Transverse colon (tissue), 4 donors: ENCODE measurements around the gene PDE6G.

ENCODE experiments used
- CTCF ChIP-seq, 5 experiments: fragments of 200-600 bp in 3 of 5; fragments of 450-650 bp in 2 of 5; sonication (generic) in 3 of 5; IDR thresholded peaks; 1 replicate in 2 of 5; 2 replicates in 3 of 5; pipeline ENCODE4 v1.5.1; 2016 to 2017; ENCODE audit warnings: antibody characterized with exemption in 5 of 5, inconsistent platforms in 3 of 5, mild to moderate bottlenecking in 2 of 5, moderate library complexity in 1 of 5
- POLR2A ChIP-seq: fragments of 450-650 bp; IDR thresholded peaks from one replicate; pipeline ENCODE4 v1.6.1; 2016; ENCODE audit warnings: antibody characterized with exemption, mild to moderate bottlenecking, moderate library complexity
- POLR2AphosphoS5 ChIP-seq, 3 donors: sonication (generic); formaldehyde crosslinking; IDR thresholded peaks; one replicate each; pipeline ENCODE4 v1.6.1; 2016; ENCODE audit warnings: antibody characterized with exemption in 3 of 3

GRCh38 chr17:81635431-81635830 lies 20.9 kb downstream of the PDE6G start:
- TF ChIP-seq POLR2AphosphoS5 (IDR thresholded peaks at IDR 0.05) (no peak), CTCF (IDR thresholded peaks at IDR 0.05) (no peak), POLR2A (no peak)
